Trophoblast cell (in vitro differentiated cells and primary cell): ENCODE results near the gene WDR36.

Experiments
- DNase-seq, 2 donors: peaks; one replicate each; pipeline ENCODE4 v3.0.0-alpha.2; 2016
- H2AFZ ChIP-seq: 2 replicates; pipeline ENCODE4 v1.6.1; 2013; ENCODE audit warnings: low read length, moderate library complexity, mild to moderate bottlenecking; ENCODE audit not compliant: insufficient read depth, poor library complexity
- H2AK5ac ChIP-seq: 2 replicates; pipeline ENCODE4 v1.6.1; 2013; ENCODE audit warnings: mild to moderate bottlenecking, low read length
- H2BK120ac ChIP-seq: 2 replicates; pipeline ENCODE4 v1.6.1; 2013; ENCODE audit warnings: low read length, mild to moderate bottlenecking, moderate library complexity; ENCODE audit not compliant: insufficient read depth, poor library complexity
- H2BK12ac ChIP-seq: 2 replicates; pipeline ENCODE4 v1.6.1; 2013; ENCODE audit warnings: mild to moderate bottlenecking, low read length, moderate library complexity
- H2BK5ac ChIP-seq: 2 replicates; pipeline ENCODE4 v1.6.1; 2013; ENCODE audit warnings: low read length, low read depth, moderate library complexity, mild to moderate bottlenecking; ENCODE audit not compliant: poor library complexity
- H3K14ac ChIP-seq: 2 replicates; pipeline ENCODE4 v1.6.1; 2013; ENCODE audit warnings: mild to moderate bottlenecking, low read length
- H3K18ac ChIP-seq: 2 replicates; pipeline ENCODE4 v1.6.1; 2013; ENCODE audit warnings: mild to moderate bottlenecking, low read length
- H3K23ac ChIP-seq: 2 replicates; pipeline ENCODE4 v1.6.1; 2013; ENCODE audit warnings: low read length
- H3K27ac ChIP-seq: 2 replicates; pipeline ENCODE4 v1.5.1; 2013; ENCODE audit warnings: low read depth, mild to moderate bottlenecking, inconsistent platforms, low read length, moderate library complexity
- H3K27me3 ChIP-seq: 2 replicates; pipeline ENCODE4 v1.6.1; 2013; ENCODE audit warnings: inconsistent platforms, mild to moderate bottlenecking, low read length, moderate library complexity; ENCODE audit not compliant: insufficient read depth
- H3K36me3 ChIP-seq, 2 experiments: 1 replicate in 1 of 2; 2 replicates in 1 of 2; pipeline ENCODE4 v1.6.1; 2013; ENCODE audit warnings: low read length in 2 of 2, mild to moderate bottlenecking in 2 of 2, moderate library complexity in 1 of 2; ENCODE audit not compliant: insufficient read depth in 2 of 2, control insufficient read depth in 1 of 2
- H3K4ac ChIP-seq: 2 replicates; pipeline ENCODE4 v1.6.1; 2013; ENCODE audit warnings: low read depth, mild to moderate bottlenecking, low read length, moderate library complexity
- H3K4me1 ChIP-seq, 2 experiments: 1 replicate in 1 of 2; 2 replicates in 1 of 2; pipeline ENCODE4 v1.6.1; 2013; ENCODE audit warnings: low read length in 2 of 2, mild to moderate bottlenecking in 2 of 2, moderate library complexity in 1 of 2; ENCODE audit not compliant: insufficient read depth in 2 of 2, control insufficient read depth in 1 of 2
- H3K4me2 ChIP-seq: 2 replicates; pipeline ENCODE4 v1.6.1; 2013; ENCODE audit warnings: inconsistent platforms, mild to moderate bottlenecking, low read length, moderate library complexity
- H3K4me3 ChIP-seq: 2 replicates; pipeline ENCODE4 v1.5.1; 2013; ENCODE audit warnings: mild to moderate bottlenecking, low read depth, low read length, inconsistent platforms
- H3K79me1 ChIP-seq: one replicate; pipeline ENCODE4 v1.6.1; 2013; ENCODE audit warnings: low read length
- H3K79me2 ChIP-seq: 2 replicates; pipeline ENCODE4 v1.6.1; 2013; ENCODE audit warnings: low read length, mild to moderate bottlenecking; ENCODE audit not compliant: control insufficient read depth, insufficient read depth, poor library complexity
- H3K9ac ChIP-seq: 2 replicates; pipeline ENCODE4 v1.6.1; 2013; ENCODE audit warnings: mild to moderate bottlenecking, low read length
- H3K9me3 ChIP-seq: 2 replicates; pipeline ENCODE4 v1.6.1; 2013; ENCODE audit warnings: low read depth, mild to moderate bottlenecking, control low read depth, inconsistent platforms, low read length; ENCODE audit not compliant: insufficient read depth
- H4K12ac ChIP-seq: 2 replicates; pipeline ENCODE4 v1.6.1; 2013; ENCODE audit warnings: low read depth, mild to moderate bottlenecking, low read length, moderate library complexity
- H4K8ac ChIP-seq: 2 replicates; pipeline ENCODE4 v1.6.1; 2013; ENCODE audit warnings: low read depth, mild to moderate bottlenecking, low read length, moderate library complexity
- H4K91ac ChIP-seq: one replicate; pipeline ENCODE4 v1.6.1; 2013; ENCODE audit warnings: low read depth, mild to moderate bottlenecking, low read length, moderate library complexity
- WGBS: extraction: QIAGEN DNeasy Blood & Tissue Kit; methylation state at CpG from one replicate; pipeline ENCODE4 v1.1.7; 2013; ENCODE audit warnings: missing lambda C conversion rate; ENCODE audit not compliant: insufficient read length, insufficient coverage; ENCODE audit errors: extremely low coverage; 5-methylcytosine and 5-hydroxymethylcytosine counted together

WDR36 gene

DNA sequence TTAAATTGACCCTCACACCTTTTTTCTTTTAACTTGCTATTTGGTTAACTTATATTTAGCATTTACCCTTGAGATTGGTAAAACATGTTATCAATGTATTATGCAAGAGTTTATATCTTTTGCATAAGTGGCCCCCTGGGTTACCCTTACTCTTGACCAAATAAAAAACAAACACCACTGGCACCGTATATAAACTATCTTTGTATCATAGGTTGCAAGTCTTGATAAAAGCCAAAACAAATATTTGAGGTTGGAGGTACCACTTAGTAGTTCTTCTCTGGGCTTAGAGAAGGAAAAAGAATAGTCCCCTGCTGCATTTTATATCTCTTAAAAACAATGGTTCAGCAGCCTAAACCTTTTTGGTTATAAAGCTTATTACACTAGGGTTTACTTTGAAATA, 61.3 kb downstream of the WDR36 start:
- H3K79me1 ChIP-seq: no peaks in the 10 kb centered on the region
- no peak for DNase-seq
- no peaks in the 10 kb centered on the region for H3K36me3 ChIP-seq
- no peaks in the 10 kb centered on the region for H3K27me3 ChIP-seq
- no peak overlapping the region for H3K9ac ChIP-seq
- H4K8ac ChIP-seq: no peak overlapping the region
- no peak overlapping the region for H2BK12ac ChIP-seq
- H4K12ac ChIP-seq: no peak overlapping the region
- H3K14ac ChIP-seq: no peak overlapping the region
- WGBS: no CpG with 5 or more reads among the region's 1 CpG
- H3K9me3 ChIP-seq: no peaks in the 10 kb centered on the region
- no peak overlapping the region for H3K27ac ChIP-seq
- no peaks in the 10 kb centered on the region for H3K79me2 ChIP-seq
- no peak overlapping the region for H2AFZ ChIP-seq
- no peak overlapping the region for H3K4me2 ChIP-seq
- no peaks in the 10 kb centered on the region for H3K4me1 ChIP-seq
- H2BK120ac ChIP-seq: no peak overlapping the region
- no peak overlapping the region for H2BK5ac ChIP-seq
- H4K91ac ChIP-seq: no peak overlapping the region
- no peak overlapping the region for H3K4me3 ChIP-seq
- H3K18ac ChIP-seq: no peak overlapping the region
- H3K23ac ChIP-seq: no peak overlapping the region
- no peak overlapping the region for H3K4ac ChIP-seq
- no peak overlapping the region for H2AK5ac ChIP-seq

DNA sequence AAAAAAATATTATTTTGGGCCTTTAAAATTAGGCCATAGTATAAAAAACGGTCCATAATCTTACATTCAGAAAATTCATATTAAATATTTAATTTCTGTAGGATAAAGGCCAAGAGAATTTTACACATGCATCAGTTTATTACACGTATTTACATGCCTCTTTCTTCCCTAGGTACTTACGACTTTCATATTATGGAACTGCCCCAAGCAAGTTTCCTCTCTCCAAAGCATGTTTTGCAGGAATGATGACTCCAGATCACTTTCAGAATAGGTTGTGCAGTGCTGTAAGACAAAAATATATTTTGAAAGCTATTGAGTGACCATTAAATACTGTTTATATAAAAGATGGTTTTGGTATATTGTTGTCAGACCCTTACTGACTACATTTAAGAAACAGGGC, 61.8 kb downstream of the WDR36 start:
- no peak for DNase-seq
- Histone ChIP-seq H3K4me3 (no peak overlapping the region), H3K18ac (no peak overlapping the region), H2AFZ (no peak overlapping the region), H2AK5ac (no peak overlapping the region), H3K79me2 (no peaks in the 10 kb centered on the region), H3K79me1 (no peaks in the 10 kb centered on the region), H2BK5ac (no peak overlapping the region), H3K27me3 (no peaks in the 10 kb centered on the region), H2BK120ac (no peak overlapping the region), H4K12ac (no peak overlapping the region), H3K27ac (no peak overlapping the region), H4K8ac (no peak overlapping the region), H2BK12ac (no peak overlapping the region), H3K4ac (no peak overlapping the region), H3K9ac (no peak overlapping the region), H3K36me3 (no peaks in the 10 kb centered on the region), H3K14ac (no peak overlapping the region), H4K91ac (no peak overlapping the region), H3K23ac (no peak overlapping the region), H3K4me1 (no peaks in the 10 kb centered on the region), H3K9me3 (no peaks in the 10 kb centered on the region), H3K4me2 (no peak overlapping the region)
- WGBS: no CpG with 5 or more reads among the region's 3 CpGs

DNA sequence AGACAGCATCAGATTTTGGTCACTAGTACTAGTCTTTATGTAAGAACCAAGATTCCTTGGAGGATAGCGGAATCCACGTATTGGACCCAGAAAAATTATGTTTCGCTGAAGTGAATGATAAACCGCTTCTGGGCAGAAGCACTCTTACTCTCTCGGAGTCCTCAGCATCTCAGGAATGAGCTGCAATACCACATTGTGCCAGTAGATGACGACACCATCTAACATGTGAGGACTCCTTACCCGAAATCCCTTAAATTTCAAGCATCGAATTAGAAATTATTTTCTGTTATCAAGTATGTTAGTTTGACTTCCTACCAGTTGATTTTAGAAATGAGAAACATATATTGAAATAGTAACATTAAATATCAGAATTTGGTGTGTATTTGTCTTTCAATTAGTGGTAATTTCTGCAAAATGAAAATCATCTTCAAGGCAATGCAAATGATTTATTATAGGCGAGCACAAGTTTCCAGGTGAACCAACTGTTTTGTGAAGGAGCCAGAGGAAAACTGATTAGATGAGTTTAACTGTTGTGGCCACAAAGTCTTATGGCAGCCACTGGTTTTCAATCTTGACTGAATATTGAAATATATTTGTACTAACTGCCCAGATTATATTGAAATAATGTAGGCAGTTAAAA, 66.1 kb downstream of the WDR36 start:
- no peak overlapping the region for H2AFZ ChIP-seq
- H3K27me3 ChIP-seq: no peaks in the 10 kb centered on the region
- DNase-seq: peak; percentile 65 to 93
- no peaks in the 10 kb centered on the region for H3K79me2 ChIP-seq
- H3K14ac ChIP-seq: no peak overlapping the region
- no peak overlapping the region for H3K4me3 ChIP-seq
- no peak overlapping the region for H3K4me2 ChIP-seq
- H4K8ac ChIP-seq: no peak overlapping the region
- H3K27ac ChIP-seq: no peak overlapping the region
- H4K12ac ChIP-seq: no peak overlapping the region
- no peak overlapping the region for H4K91ac ChIP-seq
- H3K36me3 ChIP-seq: no peaks in the 10 kb centered on the region
- no peaks in the 10 kb centered on the region for H3K79me1 ChIP-seq
- no peak overlapping the region for H2BK12ac ChIP-seq
- no peak overlapping the region for H2BK120ac ChIP-seq
- no peaks in the 10 kb centered on the region for H3K9me3 ChIP-seq
- H3K18ac ChIP-seq: no peak overlapping the region
- no peaks in the 10 kb centered on the region for H3K4me1 ChIP-seq
- no peak overlapping the region for H3K23ac ChIP-seq
- no peak overlapping the region for H3K9ac ChIP-seq
- H2AK5ac ChIP-seq: no peak overlapping the region
- H3K4ac ChIP-seq: no peak overlapping the region
- no peak overlapping the region for H2BK5ac ChIP-seq
- WGBS: no CpG with 5 or more reads among the region's 9 CpGs

DNA sequence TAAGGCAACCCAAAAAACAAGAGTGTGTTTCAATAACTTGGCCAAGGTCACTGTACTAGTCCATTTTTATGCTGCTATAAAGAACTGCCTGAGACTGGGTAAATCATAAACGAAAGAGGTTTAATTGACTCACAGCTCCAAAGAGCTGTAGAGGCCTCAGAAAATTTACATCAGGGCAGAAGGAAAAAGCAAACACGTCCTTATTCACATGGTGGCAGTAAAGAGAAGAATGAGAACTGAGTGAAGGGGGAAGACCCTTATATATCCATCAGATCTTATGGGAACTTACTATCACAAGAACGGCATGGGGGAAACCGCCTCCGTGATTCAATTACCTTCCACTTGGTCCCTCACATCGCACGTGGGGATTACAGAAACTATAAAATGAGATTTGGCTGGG, 67.7 kb downstream of the WDR36 start:
- Histone ChIP-seq H2BK5ac (no peak overlapping the region), H4K91ac (no peak overlapping the region), H4K8ac (no peak overlapping the region), H3K36me3 (no peaks in the 10 kb centered on the region), H2BK120ac (no peak overlapping the region), H2AFZ (no peak overlapping the region), H3K4me2 (no peak overlapping the region), H3K18ac (no peak overlapping the region), H2BK12ac (no peak overlapping the region), H3K4me1 (no peaks in the 10 kb centered on the region), H3K79me1 (no peaks in the 10 kb centered on the region), H3K14ac (no peak overlapping the region), H4K12ac (no peak overlapping the region), H3K4me3 (no peak overlapping the region), H3K27ac (no peak overlapping the region), H3K23ac (no peak overlapping the region), H3K79me2 (no peaks in the 10 kb centered on the region), H3K27me3 (no peaks in the 10 kb centered on the region), H2AK5ac (no peak overlapping the region), H3K9ac (no peak overlapping the region), H3K4ac (no peak overlapping the region), H3K9me3 (no peaks in the 10 kb centered on the region)
- DNase-seq: no peak
- no CpG with 5 or more reads among the region's 7 CpGs for WGBS
